GM12875 (cell line): ENCODE data around the gene ZBTB6.

ENCODE experiments used
- H3K4me3 ChIP-seq: one replicate; pipeline ENCODE4 v1.5.1; 2011; ENCODE audit warnings: low read depth, low read length, control low read depth
- TF ChIP-seq, protein P1 (sequence below): IDR thresholded peaks from 2 replicates; pipeline ENCODE4 v1.5.1; 2011; ENCODE audit warnings: low read depth, mild to moderate bottlenecking, control low read depth, inconsistent platforms, low read length, moderate library complexity, borderline replicate concordance; ENCODE audit not compliant: insufficient read depth

Gene ZBTB6

DNA sequence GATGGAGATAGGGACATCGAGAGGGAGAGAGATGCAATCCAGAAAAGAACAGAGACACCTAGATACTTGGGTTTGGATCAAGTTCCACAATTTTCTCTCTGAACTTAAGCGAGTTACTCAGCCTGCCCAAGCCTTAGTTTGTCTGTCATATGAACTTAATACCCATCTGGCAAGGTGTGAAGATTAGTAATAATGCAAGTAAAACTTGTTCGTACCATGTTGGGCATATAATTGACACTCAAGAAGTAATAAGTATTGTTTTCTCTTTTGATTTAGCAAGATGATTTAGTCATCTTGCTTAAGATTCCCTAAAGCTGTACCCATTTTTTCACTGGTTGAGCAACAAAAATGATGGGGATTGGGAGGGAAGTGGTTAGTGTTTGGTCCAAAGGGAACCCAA, 35.2 kb upstream of the ZBTB6 start:
- TF ChIP-seq, protein P1, sequence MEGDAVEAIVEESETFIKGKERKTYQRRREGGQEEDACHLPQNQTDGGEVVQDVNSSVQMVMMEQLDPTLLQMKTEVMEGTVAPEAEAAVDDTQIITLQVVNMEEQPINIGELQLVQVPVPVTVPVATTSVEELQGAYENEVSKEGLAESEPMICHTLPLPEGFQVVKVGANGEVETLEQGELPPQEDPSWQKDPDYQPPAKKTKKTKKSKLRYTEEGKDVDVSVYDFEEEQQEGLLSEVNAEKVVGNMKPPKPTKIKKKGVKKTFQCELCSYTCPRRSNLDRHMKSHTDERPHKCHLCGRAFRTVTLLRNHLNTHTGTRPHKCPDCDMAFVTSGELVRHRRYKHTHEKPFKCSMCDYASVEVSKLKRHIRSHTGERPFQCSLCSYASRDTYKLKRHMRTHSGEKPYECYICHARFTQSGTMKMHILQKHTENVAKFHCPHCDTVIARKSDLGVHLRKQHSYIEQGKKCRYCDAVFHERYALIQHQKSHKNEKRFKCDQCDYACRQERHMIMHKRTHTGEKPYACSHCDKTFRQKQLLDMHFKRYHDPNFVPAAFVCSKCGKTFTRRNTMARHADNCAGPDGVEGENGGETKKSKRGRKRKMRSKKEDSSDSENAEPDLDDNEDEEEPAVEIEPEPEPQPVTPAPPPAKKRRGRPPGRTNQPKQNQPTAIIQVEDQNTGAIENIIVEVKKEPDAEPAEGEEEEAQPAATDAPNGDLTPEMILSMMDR, result no peak
- H3K4me3 ChIP-seq, result no peak overlapping the region

DNA sequence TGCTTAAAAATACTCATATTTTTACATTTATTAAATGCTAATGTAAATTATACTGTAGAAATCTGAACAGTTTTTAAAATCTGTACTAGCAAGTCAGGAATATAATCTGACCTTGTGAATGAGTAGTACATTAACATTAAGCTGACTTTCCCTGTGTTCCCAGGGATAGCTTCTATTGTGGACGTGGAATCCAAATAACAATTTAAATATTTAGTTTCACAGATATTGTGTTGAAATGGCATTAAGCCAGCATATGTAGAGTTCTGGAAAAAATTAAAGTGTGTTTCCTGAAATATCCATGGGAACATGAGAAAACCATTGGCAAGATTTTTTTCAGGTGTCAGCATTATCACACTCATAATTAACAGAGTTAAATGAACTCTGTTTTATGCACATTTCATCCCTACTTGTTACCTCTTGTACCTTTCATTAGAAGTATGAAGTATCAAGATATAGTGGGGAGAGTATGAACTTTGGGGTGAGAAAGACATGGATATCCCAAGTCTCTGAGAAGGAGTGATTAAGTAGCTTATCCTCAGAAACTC, 33.4 kb upstream of the ZBTB6 start:
- H3K4me3 ChIP-seq, result no peak overlapping the region
- TF ChIP-seq, protein P1, result no peak

DNA sequence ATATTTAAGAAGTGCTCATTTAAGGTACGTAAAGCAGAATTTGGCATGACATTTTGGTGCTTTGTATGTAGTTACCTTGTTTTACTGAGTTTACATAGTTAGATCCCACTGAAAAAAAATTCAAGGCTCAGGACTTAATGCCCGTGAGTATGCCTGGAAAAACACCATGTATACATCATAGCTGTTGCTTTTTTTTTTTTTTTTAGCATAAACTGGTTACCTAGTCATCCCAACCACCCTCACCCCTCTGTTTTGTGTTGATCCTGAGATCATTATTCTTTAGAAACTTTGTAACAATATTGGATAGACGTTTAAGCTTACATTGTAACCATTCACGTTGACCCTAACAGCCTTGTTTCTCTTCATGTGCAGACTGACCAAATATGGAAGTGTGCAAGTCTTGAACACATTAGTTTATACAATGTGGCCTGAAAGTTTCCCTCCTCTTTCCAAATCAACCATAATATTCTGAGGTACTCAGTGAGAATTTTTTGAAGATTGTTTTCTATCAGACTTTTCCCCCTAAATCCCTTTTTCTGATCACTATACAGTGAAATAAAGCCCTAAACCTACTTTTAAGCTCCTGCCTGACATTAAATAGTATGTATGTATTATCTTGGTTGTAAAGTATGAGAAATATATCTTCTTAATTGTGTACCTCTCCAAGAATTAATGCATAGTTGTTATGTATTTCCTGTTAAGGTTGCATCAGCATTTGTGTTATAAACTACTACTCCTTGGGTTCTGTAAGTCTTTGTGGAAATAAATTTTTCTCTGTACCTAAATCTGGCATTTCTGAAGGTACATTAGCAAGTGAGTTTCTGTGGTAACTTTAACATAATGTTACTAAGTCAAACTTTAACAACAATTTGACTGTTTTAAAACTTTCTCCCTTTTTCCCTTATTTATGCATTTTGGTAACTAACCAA, 32.1 kb upstream of the ZBTB6 start:
- TF ChIP-seq, protein P1, result no peak
- no peak overlapping the region for H3K4me3 ChIP-seq

DNA sequence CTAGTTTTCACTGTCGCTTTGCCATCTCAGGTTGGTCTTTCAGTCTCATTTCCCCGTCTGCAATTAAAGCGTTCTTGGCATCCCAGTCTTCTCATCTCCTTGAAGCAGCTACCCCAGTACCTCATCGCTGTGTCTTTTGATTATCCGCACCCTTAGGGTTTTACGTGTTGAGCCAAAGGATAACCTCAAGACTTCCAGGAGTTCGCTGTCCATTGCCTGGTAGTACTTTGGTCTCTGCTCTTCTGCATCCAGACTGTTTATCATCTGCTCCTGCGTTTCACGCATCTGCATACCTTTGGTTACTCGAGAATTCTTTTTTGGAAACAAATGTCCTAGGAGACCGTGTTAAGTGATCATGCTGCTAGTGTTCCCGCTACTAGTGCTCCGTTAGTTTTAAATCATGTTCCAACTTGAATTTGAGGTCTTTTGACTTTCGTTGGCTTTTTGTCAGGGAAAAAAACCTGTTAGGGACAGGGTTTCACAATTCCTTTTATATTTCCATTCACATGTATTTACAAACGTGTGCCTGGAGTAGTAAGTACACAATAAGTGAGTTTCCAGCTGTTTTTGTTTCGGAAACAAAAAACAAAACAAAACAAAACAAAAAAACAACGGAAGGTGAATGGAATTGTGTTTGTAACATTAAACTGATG, 28.6 kb upstream of the ZBTB6 start:
- TF ChIP-seq, protein P1, result no peak
- peak overlapping the region; percentile 76 for H3K4me3 ChIP-seq

DNA sequence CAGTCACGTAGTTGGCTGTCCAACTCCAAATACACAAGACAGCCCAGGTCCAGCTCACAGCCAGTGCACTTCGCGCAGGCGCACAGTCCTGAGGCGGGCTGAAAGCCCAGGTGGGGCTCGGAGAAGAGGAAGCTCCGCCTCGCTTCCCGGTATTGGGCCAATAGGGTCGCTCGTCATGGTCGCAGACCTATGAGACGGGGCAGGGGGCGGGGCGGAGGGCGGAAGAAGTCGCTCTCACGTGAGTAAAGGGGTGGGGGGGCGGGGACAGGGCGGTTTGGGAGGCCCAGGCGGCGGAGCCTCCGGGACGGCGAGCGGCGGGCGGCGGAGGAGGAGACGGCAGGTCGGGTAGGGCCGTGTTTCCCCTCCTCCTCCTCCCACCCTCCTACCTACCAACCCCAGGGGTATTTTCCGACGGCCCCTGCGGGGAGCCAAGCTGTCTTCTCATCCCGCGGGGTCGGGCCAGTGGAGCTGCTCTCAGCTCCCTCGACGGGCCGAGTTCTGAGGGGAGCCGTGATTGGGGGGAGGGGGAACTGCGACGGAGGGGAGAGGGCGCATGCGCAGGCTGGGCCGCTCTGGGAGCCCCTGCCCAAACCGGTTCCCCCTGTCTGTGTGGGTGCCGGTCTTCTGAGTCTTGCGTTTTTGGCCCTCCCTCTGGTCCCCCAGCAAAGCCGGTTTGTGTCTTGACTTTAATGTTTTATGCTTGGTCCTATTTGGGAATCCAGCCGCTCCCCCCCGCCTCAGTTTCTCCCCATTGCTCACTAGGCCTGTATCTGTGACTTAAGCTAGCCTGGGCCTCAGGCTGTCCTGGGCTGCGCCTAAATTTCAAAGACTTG, 27.8 kb upstream of the ZBTB6 start, which contains the start of gene RABGAP1:
RABGAP1 (plus strand) TSS at position 272 of the 833 bp plus-strand sequence. CDS start 16,040 bp downstream, outside the sequence.
- TF ChIP-seq, protein P1, result no peak
- peak within 1 kb of the TSS; percentile 76 for H3K4me3 ChIP-seq

DNA sequence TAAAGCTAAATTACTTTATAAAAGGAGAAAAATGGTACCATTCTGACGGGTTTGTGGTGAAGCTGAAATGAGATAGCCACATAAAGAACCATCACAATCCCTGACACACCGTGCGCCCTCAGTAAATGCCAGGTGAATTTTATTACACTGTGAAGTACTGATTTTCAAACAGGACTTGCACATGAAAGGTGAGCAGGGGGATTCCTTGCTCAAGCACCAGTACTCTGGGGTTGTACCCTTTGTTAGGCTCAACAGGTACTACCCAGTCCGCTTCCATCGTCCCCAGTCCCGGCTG, 27.3 kb upstream of the ZBTB6 start:
- TF ChIP-seq, protein P1, result no peak
- peak overlapping the region; percentile 23 for H3K4me3 ChIP-seq
